SK-N-SH treated with all-trans-retinoic acid at 6 μM for 48 hours (cell line): ENCODE results near the gene ERVK3-1.

ENCODE experiments used
- ARNTL ChIP-seq: fragments of 450-650 bp; formaldehyde crosslinking; IDR thresholded peaks from 2 replicates; pipeline ENCODE4 v1.5.0; 2020; ENCODE audit warnings: low read depth, mild to moderate bottlenecking, moderate library complexity, borderline replicate concordance
- PATZ1 ChIP-seq: fragments of 250-450 bp; sonication (Bioruptor Pico); IDR thresholded peaks from 2 replicates; pipeline ENCODE4 v1.8.0; 2020; ENCODE audit warnings: mild to moderate bottlenecking, moderate library complexity, borderline replicate concordance

- TF ChIP-seq ARNTL (CRISPR knock-in tag), result no peak
- TF ChIP-seq PATZ1 (CRISPR knock-in tag), result no peak
Observed at GRCh38 chr19:58326501-58326913, 21.3 kb downstream of the ERVK3-1 start.
